ENCODE results near the gene ANK2.
A peak's percentile ranks its signal among the peaks of the same experiment; 100 is the strongest.
"Not testable (repeated sequence)": the region's sequence is repeated elsewhere in the genome, so short reads cannot be mapped to it uniquely, and the experiment has no call there.

The ANK2 gene

GRCh38 chr4:113068771-113069170, 19.3 kb downstream of the ANK2 start:
- H3K23ac ChIP-seq (ENCODE audit: low read length in 2 of 2); H2BK15ac ChIP-seq (ENCODE audit: low read depth, poor library complexity, severe bottlenecking); H3K27ac ChIP-seq (ENCODE audit: low read length, poor library complexity, severe bottlenecking); H3K4me2 ChIP-seq (ENCODE audit: low read length, poor library complexity, severe bottlenecking); H2AK5ac ChIP-seq (ENCODE audit: low read length, severe bottlenecking); H3K14ac ChIP-seq (ENCODE audit: low read length in 2 of 2); H3K36me3 ChIP-seq (ENCODE audit: control insufficient read depth in 1 of 2, insufficient read depth in 2 of 2, low read depth in 1 of 2, low read length in 2 of 2); H3K4me3 ChIP-seq (ENCODE audit: insufficient read depth in 1 of 2, low read depth in 1 of 2, low read length in 2 of 2); H3K4me1 ChIP-seq (ENCODE audit: control insufficient read depth, insufficient read depth, low read depth, low read length); H3K27me3 ChIP-seq (ENCODE audit: control insufficient read depth in 1 of 2, insufficient read depth in 1 of 2, low read length in 2 of 2); H2BK5ac ChIP-seq (ENCODE audit: low read depth, low read length, poor library complexity, severe bottlenecking); H3K79me1 ChIP-seq (replicated peaks; ENCODE audit: low read length, poor library complexity, severe bottlenecking); H3K9me3 ChIP-seq (ENCODE audit: control insufficient read depth, low read length); H4K91ac ChIP-seq (ENCODE audit: low read length); H2BK12ac ChIP-seq (ENCODE audit: low read length in 2 of 2); H2AFZ ChIP-seq (ENCODE audit: low read depth, low read length); H4K8ac ChIP-seq (ENCODE audit: low read length); H3K4ac ChIP-seq (ENCODE audit: low read depth in 1 of 2, low read length in 2 of 2); H2BK120ac ChIP-seq (ENCODE audit: low read depth, low read length); H3K9ac ChIP-seq (ENCODE audit: low read length); DNase-seq; H3K18ac ChIP-seq (ENCODE audit: low read depth in 1 of 2, low read length in 2 of 2): not testable (repeated sequence)
- WGBS: 93% methylated on average over 3 of the region's 3 CpGs

GRCh38 chr4:113069212-113069892, 19.9 kb downstream of the ANK2 start:
- Histone ChIP-seq H3K18ac (ENCODE audit: low read depth in 1 of 2, low read length in 2 of 2) (no peak overlapping the region), H2AFZ (ENCODE audit: low read depth, low read length) (no peak overlapping the region), H3K9me3 (ENCODE audit: control insufficient read depth, low read length) (no peaks in the 10 kb centered on the region), H2BK15ac (ENCODE audit: low read depth, poor library complexity, severe bottlenecking) (no peak overlapping the region), H3K27ac (ENCODE audit: low read length, poor library complexity, severe bottlenecking) (no peak overlapping the region), H3K23ac (ENCODE audit: low read length in 2 of 2) (no peak overlapping the region), H2BK12ac (ENCODE audit: low read length in 2 of 2) (no peak overlapping the region), H3K14ac (ENCODE audit: low read length in 2 of 2) (no peak overlapping the region), H3K79me1 (replicated peaks; ENCODE audit: low read length, poor library complexity, severe bottlenecking) (no peaks in the 10 kb centered on the region), H3K4me1 (ENCODE audit: control insufficient read depth, insufficient read depth, low read depth, low read length) (peaks cover under 1% of the 10 kb centered on the region), H4K8ac (ENCODE audit: low read length) (no peak overlapping the region), H3K4me3 (ENCODE audit: insufficient read depth in 1 of 2, low read depth in 1 of 2, low read length in 2 of 2) (no peak overlapping the region), H3K9ac (ENCODE audit: low read length) (no peak overlapping the region), H3K4ac (ENCODE audit: low read depth in 1 of 2, low read length in 2 of 2) (no peak overlapping the region), H3K27me3 (ENCODE audit: control insufficient read depth in 1 of 2, insufficient read depth in 1 of 2, low read length in 2 of 2) (no peaks in the 10 kb centered on the region), H2BK5ac (ENCODE audit: low read depth, low read length, poor library complexity, severe bottlenecking) (no peak overlapping the region), H4K91ac (ENCODE audit: low read length) (no peak overlapping the region), H3K4me2 (ENCODE audit: low read length, poor library complexity, severe bottlenecking) (no peak overlapping the region), H2BK120ac (ENCODE audit: low read depth, low read length) (no peak overlapping the region), H3K36me3 (ENCODE audit: control insufficient read depth in 1 of 2, insufficient read depth in 2 of 2, low read depth in 1 of 2, low read length in 2 of 2) (no peaks in the 10 kb centered on the region), H2AK5ac (ENCODE audit: low read length, severe bottlenecking) (no peak overlapping the region)
- 93% methylated on average over 5 of the region's 7 CpGs for WGBS
- DNase-seq: peak; percentile 69

- Histone ChIP-seq H3K4me2 (ENCODE audit: low read length, poor library complexity, severe bottlenecking) (no peak overlapping the region), H3K36me3 (ENCODE audit: control insufficient read depth in 1 of 2, insufficient read depth in 2 of 2, low read depth in 1 of 2, low read length in 2 of 2) (no peaks in the 10 kb centered on the region), H3K9me3 (ENCODE audit: control insufficient read depth, low read length) (no peaks in the 10 kb centered on the region), H3K23ac (ENCODE audit: low read length in 2 of 2) (no peak overlapping the region), H4K8ac (ENCODE audit: low read length) (no peak overlapping the region), H2AFZ (ENCODE audit: low read depth, low read length) (no peak overlapping the region), H2BK120ac (ENCODE audit: low read depth, low read length) (no peak overlapping the region), H2BK15ac (ENCODE audit: low read depth, poor library complexity, severe bottlenecking) (no peak overlapping the region), H3K4ac (ENCODE audit: low read depth in 1 of 2, low read length in 2 of 2) (no peak overlapping the region), H2AK5ac (ENCODE audit: low read length, severe bottlenecking) (no peak overlapping the region), H3K4me3 (ENCODE audit: insufficient read depth in 1 of 2, low read depth in 1 of 2, low read length in 2 of 2) (no peak overlapping the region), H3K14ac (ENCODE audit: low read length in 2 of 2) (no peak overlapping the region), H3K27me3 (ENCODE audit: control insufficient read depth in 1 of 2, insufficient read depth in 1 of 2, low read length in 2 of 2) (no peaks in the 10 kb centered on the region), H3K4me1 (ENCODE audit: control insufficient read depth, insufficient read depth, low read depth, low read length) (no peaks in the 10 kb centered on the region), H3K18ac (ENCODE audit: low read depth in 1 of 2, low read length in 2 of 2) (no peak overlapping the region), H3K79me1 (replicated peaks; ENCODE audit: low read length, poor library complexity, severe bottlenecking) (no peaks in the 10 kb centered on the region), H2BK5ac (ENCODE audit: low read depth, low read length, poor library complexity, severe bottlenecking) (no peak overlapping the region), H3K27ac (ENCODE audit: low read length, poor library complexity, severe bottlenecking) (no peak overlapping the region), H2BK12ac (ENCODE audit: low read length in 2 of 2) (no peak overlapping the region), H3K9ac (ENCODE audit: low read length) (no peak overlapping the region), H4K91ac (ENCODE audit: low read length) (no peak overlapping the region)
- DNase-seq: no peak
- WGBS: no CpG with 5 or more reads among the region's 2 CpGs
Observed at GRCh38 chr4:113070755-113071154, 21.3 kb downstream of the ANK2 start.

GRCh38 chr4:113071274-113071673, 21.8 kb downstream of the ANK2 start:
- 96% methylated on average over 4 of the region's 4 CpGs for WGBS
- Histone ChIP-seq H4K8ac (ENCODE audit: low read length) (no peak overlapping the region), H4K91ac (ENCODE audit: low read length) (no peak overlapping the region), H3K36me3 (ENCODE audit: control insufficient read depth in 1 of 2, insufficient read depth in 2 of 2, low read depth in 1 of 2, low read length in 2 of 2) (no peaks in the 10 kb centered on the region), H2AFZ (ENCODE audit: low read depth, low read length) (no peak overlapping the region), H2BK120ac (ENCODE audit: low read depth, low read length) (no peak overlapping the region), H2BK5ac (ENCODE audit: low read depth, low read length, poor library complexity, severe bottlenecking) (no peak overlapping the region), H3K4me3 (ENCODE audit: insufficient read depth in 1 of 2, low read depth in 1 of 2, low read length in 2 of 2) (no peak overlapping the region), H3K18ac (ENCODE audit: low read depth in 1 of 2, low read length in 2 of 2) (no peak overlapping the region), H3K14ac (ENCODE audit: low read length in 2 of 2) (no peak overlapping the region), H3K79me1 (replicated peaks; ENCODE audit: low read length, poor library complexity, severe bottlenecking) (no peaks in the 10 kb centered on the region), H3K9ac (ENCODE audit: low read length) (no peak overlapping the region), H3K4me1 (ENCODE audit: control insufficient read depth, insufficient read depth, low read depth, low read length) (no peaks in the 10 kb centered on the region), H3K27me3 (ENCODE audit: control insufficient read depth in 1 of 2, insufficient read depth in 1 of 2, low read length in 2 of 2) (no peaks in the 10 kb centered on the region), H2AK5ac (ENCODE audit: low read length, severe bottlenecking) (no peak overlapping the region), H3K4ac (ENCODE audit: low read depth in 1 of 2, low read length in 2 of 2) (no peak overlapping the region), H3K4me2 (ENCODE audit: low read length, poor library complexity, severe bottlenecking) (no peak overlapping the region), H3K9me3 (ENCODE audit: control insufficient read depth, low read length) (no peaks in the 10 kb centered on the region), H3K23ac (ENCODE audit: low read length in 2 of 2) (no peak overlapping the region), H3K27ac (ENCODE audit: low read length, poor library complexity, severe bottlenecking) (no peak overlapping the region), H2BK12ac (ENCODE audit: low read length in 2 of 2) (no peak overlapping the region), H2BK15ac (ENCODE audit: low read depth, poor library complexity, severe bottlenecking) (no peak overlapping the region)
- DNase-seq: no peak

All from mesenchymal stem cell (in vitro differentiated cells and primary cell).